ENCODE results near the gene TTC7B.

The TTC7B gene

GRCh38 chr14:90499908-90500664 lies 316.1 kb downstream of the TTC7B start:
- DNase-seq (ENCODE audit: low read depth): no peak
- TF ChIP-seq CTCF (IDR thresholded peaks at IDR 0.05; ENCODE audit: insufficient read depth, low read depth, low read length, missing control alignments): no peak
- H3K4me3 ChIP-seq (ENCODE audit: low read depth, low read length): no peak overlapping the region

- DNase-seq (ENCODE audit: low read depth): no peak
- H3K4me3 ChIP-seq (ENCODE audit: low read depth, low read length): no peak overlapping the region
- TF ChIP-seq CTCF (IDR thresholded peaks at IDR 0.05; ENCODE audit: insufficient read depth, low read depth, low read length, missing control alignments): no peak
Observed at GRCh38 chr14:90499121-90499520, 317.1 kb downstream of the TTC7B start.

GRCh38 chr14:90498198-90498597 lies 318.0 kb downstream of the TTC7B start:
- H3K4me3 ChIP-seq (ENCODE audit: low read depth, low read length): no peak overlapping the region
- DNase-seq (ENCODE audit: low read depth): no peak
- no peak for TF ChIP-seq CTCF (IDR thresholded peaks at IDR 0.05; ENCODE audit: insufficient read depth, low read depth, low read length, missing control alignments)

- DNase-seq (ENCODE audit: low read depth): no peak
- H3K4me3 ChIP-seq (ENCODE audit: low read depth, low read length): no peak overlapping the region
- TF ChIP-seq CTCF (IDR thresholded peaks at IDR 0.05; ENCODE audit: insufficient read depth, low read depth, low read length, missing control alignments): no peak
Observed at GRCh38 chr14:90496379-90496778, 319.9 kb downstream of the TTC7B start.

GRCh38 chr14:90495357-90496276 lies 320.6 kb downstream of the TTC7B start:
- no peak for TF ChIP-seq CTCF (IDR thresholded peaks at IDR 0.05; ENCODE audit: insufficient read depth, low read depth, low read length, missing control alignments)
- no peak overlapping the region for H3K4me3 ChIP-seq (ENCODE audit: low read depth, low read length)
- DNase-seq (ENCODE audit: low read depth): peak; percentile 61

GRCh38 chr14:90491911-90492531 lies 324.2 kb downstream of the TTC7B start:
- no peak for DNase-seq (ENCODE audit: low read depth)
- TF ChIP-seq CTCF (IDR thresholded peaks at IDR 0.05; ENCODE audit: insufficient read depth, low read depth, low read length, missing control alignments): no peak
- no peak overlapping the region for H3K4me3 ChIP-seq (ENCODE audit: low read depth, low read length)
